ENCODE data around the gene IL10.

DNA sequence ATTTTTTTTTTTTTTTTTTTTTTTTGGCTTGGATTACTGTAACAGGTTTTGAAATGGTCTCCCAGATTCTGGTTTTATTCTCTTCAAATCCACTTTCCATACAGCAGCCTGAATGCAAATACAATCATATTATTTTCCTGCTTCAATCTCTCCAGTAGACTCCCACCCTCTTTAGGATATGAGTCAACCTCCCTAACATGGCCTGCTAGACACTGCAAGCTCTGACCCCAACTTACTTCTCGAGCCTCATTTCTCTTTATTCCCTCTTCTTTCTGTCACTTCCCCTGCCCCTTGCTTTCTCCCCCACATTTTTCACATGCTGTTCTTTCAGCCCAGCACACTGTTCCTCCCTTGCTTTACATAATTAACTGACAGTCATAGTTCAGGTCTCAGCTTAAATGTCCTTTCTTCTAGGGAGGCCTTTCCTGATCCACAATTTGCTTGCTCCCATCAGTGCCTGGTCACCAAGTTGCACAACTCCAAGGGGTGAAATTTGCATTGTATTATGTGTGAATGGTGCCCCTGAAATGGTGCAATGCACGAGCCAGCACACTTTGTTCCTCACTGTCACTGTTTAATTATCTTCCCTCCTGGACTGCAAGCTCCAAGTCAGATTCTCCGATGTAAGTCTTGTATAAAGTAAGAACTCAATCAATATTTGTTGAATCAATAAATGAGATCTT is 23.8 kb downstream of the IL10 start:
- TF ChIP-seq, protein P1, sequence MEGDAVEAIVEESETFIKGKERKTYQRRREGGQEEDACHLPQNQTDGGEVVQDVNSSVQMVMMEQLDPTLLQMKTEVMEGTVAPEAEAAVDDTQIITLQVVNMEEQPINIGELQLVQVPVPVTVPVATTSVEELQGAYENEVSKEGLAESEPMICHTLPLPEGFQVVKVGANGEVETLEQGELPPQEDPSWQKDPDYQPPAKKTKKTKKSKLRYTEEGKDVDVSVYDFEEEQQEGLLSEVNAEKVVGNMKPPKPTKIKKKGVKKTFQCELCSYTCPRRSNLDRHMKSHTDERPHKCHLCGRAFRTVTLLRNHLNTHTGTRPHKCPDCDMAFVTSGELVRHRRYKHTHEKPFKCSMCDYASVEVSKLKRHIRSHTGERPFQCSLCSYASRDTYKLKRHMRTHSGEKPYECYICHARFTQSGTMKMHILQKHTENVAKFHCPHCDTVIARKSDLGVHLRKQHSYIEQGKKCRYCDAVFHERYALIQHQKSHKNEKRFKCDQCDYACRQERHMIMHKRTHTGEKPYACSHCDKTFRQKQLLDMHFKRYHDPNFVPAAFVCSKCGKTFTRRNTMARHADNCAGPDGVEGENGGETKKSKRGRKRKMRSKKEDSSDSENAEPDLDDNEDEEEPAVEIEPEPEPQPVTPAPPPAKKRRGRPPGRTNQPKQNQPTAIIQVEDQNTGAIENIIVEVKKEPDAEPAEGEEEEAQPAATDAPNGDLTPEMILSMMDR (IDR thresholded peaks at IDR 0.05) = no peak
- no peak for TF ChIP-seq POLR2A (IDR thresholded peaks at IDR 0.05)
- TF ChIP-seq POLR2AphosphoS5 (IDR thresholded peaks at IDR 0.05) = no peak
- TF ChIP-seq EP300 (IDR thresholded peaks at IDR 0.05) = no peak

Data from stomach (tissue), 4 donors.